ENCODE measurements around the gene TFF3. TPM values are rescaled to one million over a fixed set of nuclear protein-coding genes. Genes with fewer than 3 reads are reported as not detected.

Gene TFF3
- total and polyA plus RNA-seq, 9 donors: 1.1 to 17.0 (median 2.9) TPM

Other genes with a start within 250 kb of the TFF3 start
- 0.04 TPM for gene UMODL1, start 244.1 kb downstream of the TFF3 start, total RNA-seq
- gene UMODL1, start 244.1 kb downstream of the TFF3 start, polyA plus RNA-seq (ENCODE audit: insufficient read depth in 1 of 8, insufficient read length in 8 of 8, low replicate concordance in 1 of 8): under 1 TPM in 2 of 8 donors, not detected in 6; 0.03 to 0.20 TPM
- gene ABCG1, start 96.3 kb downstream of the TFF3 start, total RNA-seq: 8.6 TPM
- gene ABCG1, start 96.3 kb downstream of the TFF3 start, polyA plus RNA-seq (ENCODE audit: insufficient read depth in 1 of 8, insufficient read length in 8 of 8, low replicate concordance in 1 of 8): 1 to 10 TPM; 4.9 to 9.1 (median 7.5) TPM
- not detected for gene TFF2, start 35.6 kb upstream of the TFF3 start, total RNA-seq
- under 1 TPM in 2 of 8 donors, not detected in 6; 0.26 to 0.49 TPM for gene TFF2, start 35.6 kb upstream of the TFF3 start, polyA plus RNA-seq (ENCODE audit: insufficient read depth in 1 of 8, insufficient read length in 8 of 8, low replicate concordance in 1 of 8)
- gene TFF1, start 51.1 kb upstream of the TFF3 start, total RNA-seq: not detected
- gene TFF1, start 51.1 kb upstream of the TFF3 start, polyA plus RNA-seq (ENCODE audit: insufficient read depth in 1 of 8, insufficient read length in 8 of 8, low replicate concordance in 1 of 8): 1 to 10 TPM in 1 of 8 donors, under 1 TPM in 1, not detected in 6; 0.54 to 1.3 TPM
- not detected for gene TMPRSS3, start 80.6 kb upstream of the TFF3 start, total RNA-seq
- gene TMPRSS3, start 80.6 kb upstream of the TFF3 start, polyA plus RNA-seq (ENCODE audit: insufficient read depth in 1 of 8, insufficient read length in 8 of 8, low replicate concordance in 1 of 8): under 1 TPM in 4 of 8 donors, not detected in 4; 0.13 to 0.32 (median 0.17) TPM
- 0.04 TPM for gene UBASH3A, start 88.5 kb upstream of the TFF3 start, total RNA-seq
- gene UBASH3A, start 88.5 kb upstream of the TFF3 start, polyA plus RNA-seq (ENCODE audit: insufficient read depth in 1 of 8, insufficient read length in 8 of 8, low replicate concordance in 1 of 8): under 1 TPM in 3 of 8 donors, not detected in 5; 0.06 to 0.09 (median 0.09) TPM
- 0.04 TPM for gene RSPH1, start 180.8 kb upstream of the TFF3 start, total RNA-seq
- 1 to 10 TPM in 1 of 8 donors, under 1 TPM in 7; 0.10 to 1.5 (median 0.29) TPM for gene RSPH1, start 180.8 kb upstream of the TFF3 start, polyA plus RNA-seq (ENCODE audit: insufficient read depth in 1 of 8, insufficient read length in 8 of 8, low replicate concordance in 1 of 8)
- gene SLC37A1, start 198.4 kb upstream of the TFF3 start, total RNA-seq: 2.3 TPM
- gene SLC37A1, start 198.4 kb upstream of the TFF3 start, polyA plus RNA-seq (ENCODE audit: insufficient read depth in 1 of 8, insufficient read length in 8 of 8, low replicate concordance in 1 of 8): 1 to 10 TPM; 2.2 to 6.9 (median 3.3) TPM

All from muscle of leg (tissue), 9 donors.